Gastrocnemius medialis (tissue), 4 donors: ENCODE measurements around the gene PDC. TPM values are rescaled to one million over a fixed set of nuclear protein-coding genes. Genes with fewer than 3 reads are reported as not detected.

Experiments used
- ATAC-seq, 2 donors: fragments of 150-250 bp; one replicate each; pipeline ENCODE4 v1.9.1; 2016
- DNase-seq, 2 donors: peaks; one replicate each; pipeline ENCODE4 v3.0.0-alpha.2; 2019
- H3K27ac ChIP-seq, 4 donors: fragments of 200-600 bp; sonication (generic); 1 replicate in 1 of 4; 2 replicates in 3 of 4; pipeline ENCODE4 v1.5.1; 2016 to 2018; ENCODE audit warnings: mild to moderate bottlenecking in 2 of 4, moderate library complexity in 1 of 4
- H3K27me3 ChIP-seq, 3 donors: fragments of 200-600 bp; sonication (generic) in 2 of 3; 1 replicate in 1 of 3; 2 replicates in 2 of 3; pipeline versions ENCODE4 v1.5.1 to v1.6.0; 2016 to 2019; ENCODE audit warnings: mild to moderate bottlenecking in 1 of 3, moderate library complexity in 1 of 3
- H3K36me3 ChIP-seq, 2 donors: fragments of 200-600 bp; sonication (generic) in 1 of 2; one replicate each; pipeline ENCODE4 v1.5.1; 2017 to 2018
- H3K4me1 ChIP-seq, 2 donors: fragments of 200-600 bp; sonication (generic) in 1 of 2; one replicate each; pipeline ENCODE4 v1.5.1; 2016 to 2017; ENCODE audit warnings: mild to moderate bottlenecking in 2 of 2
- H3K4me3 ChIP-seq, 4 donors: fragments of 200-600 bp; sonication (generic) in 3 of 4; 1 replicate in 1 of 4; 2 replicates in 3 of 4; pipeline ENCODE4 v1.5.1; 2016 to 2019; ENCODE audit warnings: mild to moderate bottlenecking in 2 of 4
- H3K9me3 ChIP-seq, 3 donors: fragments of 200-600 bp; sonication (generic) in 2 of 3; 1 replicate in 1 of 3; 2 replicates in 2 of 3; pipeline ENCODE4 v1.5.1; 2016 to 2019
- POLR2A ChIP-seq, 2 donors: fragments of 450-650 bp; IDR thresholded peaks; one replicate each; pipeline ENCODE4 v1.6.1; 2017; ENCODE audit warnings: antibody characterized with exemption in 2 of 2, mild to moderate bottlenecking in 2 of 2, moderate library complexity in 2 of 2
- in situ Hi-C, 4 donors: fragments of 200-750 bp; cut with MboI; loops; one replicate each; pipeline versions ENCODE4 v1.15.0 to v1.8.0; 2017; ENCODE audit warnings: low sequenced_read_pairs in 4 of 4
- intact Hi-C: fragments of 100-400 bp; cut with DNase I; formaldehyde crosslinking; loops from one replicate; pipeline ENCODE4 v1.15.1; 2023; ENCODE audit warnings: low total_unique reads
- total RNA-seq, 4 donors: library from RNA; depleted of rRNA; stranded (reverse); fragments of >200 nt; gene quantifications; one replicate each; pipeline versions ENCODE4 v1.1.0 to v1.2.3, GENCODE V29; 2016
- TF ChIP-seq, protein P1 (sequence below), 5 experiments: fragments of 450-650 bp in 3 of 5; fragments of 200-600 bp in 2 of 5; sonication (generic) in 2 of 5; IDR thresholded peaks in 4 of 5; conservative IDR thresholded peaks in 1 of 5; 1 replicate in 4 of 5; 2 replicates in 1 of 5; pipeline ENCODE4 v1.5.1; 2016 to 2019; ENCODE audit warnings: antibody characterized with exemption in 5 of 5, mild to moderate bottlenecking in 3 of 5, moderate library complexity in 3 of 5

PDC gene
- total RNA-seq, 4 donors from 2014 or later: not detected

GRCh38 chr1:186486061-186486460 is 25.1 kb upstream of the PDC start:
- ATAC-seq: no peak
- no peak for TF ChIP-seq POLR2A (IDR thresholded peaks at IDR 0.05)
- TF ChIP-seq, protein P1, sequence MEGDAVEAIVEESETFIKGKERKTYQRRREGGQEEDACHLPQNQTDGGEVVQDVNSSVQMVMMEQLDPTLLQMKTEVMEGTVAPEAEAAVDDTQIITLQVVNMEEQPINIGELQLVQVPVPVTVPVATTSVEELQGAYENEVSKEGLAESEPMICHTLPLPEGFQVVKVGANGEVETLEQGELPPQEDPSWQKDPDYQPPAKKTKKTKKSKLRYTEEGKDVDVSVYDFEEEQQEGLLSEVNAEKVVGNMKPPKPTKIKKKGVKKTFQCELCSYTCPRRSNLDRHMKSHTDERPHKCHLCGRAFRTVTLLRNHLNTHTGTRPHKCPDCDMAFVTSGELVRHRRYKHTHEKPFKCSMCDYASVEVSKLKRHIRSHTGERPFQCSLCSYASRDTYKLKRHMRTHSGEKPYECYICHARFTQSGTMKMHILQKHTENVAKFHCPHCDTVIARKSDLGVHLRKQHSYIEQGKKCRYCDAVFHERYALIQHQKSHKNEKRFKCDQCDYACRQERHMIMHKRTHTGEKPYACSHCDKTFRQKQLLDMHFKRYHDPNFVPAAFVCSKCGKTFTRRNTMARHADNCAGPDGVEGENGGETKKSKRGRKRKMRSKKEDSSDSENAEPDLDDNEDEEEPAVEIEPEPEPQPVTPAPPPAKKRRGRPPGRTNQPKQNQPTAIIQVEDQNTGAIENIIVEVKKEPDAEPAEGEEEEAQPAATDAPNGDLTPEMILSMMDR (IDR thresholded peaks at IDR 0.05 in 4 of 5, conservative IDR thresholded peaks at IDR 0.05 in 1 of 5): no peak
- Histone ChIP-seq H3K9me3 (no peaks in the 10 kb centered on the region), H3K27ac (no peak overlapping the region), H3K36me3 (no peaks in the 10 kb centered on the region), H3K27me3 (no peaks in the 10 kb centered on the region), H3K4me1 (no peaks in the 10 kb centered on the region), H3K4me3 (no peak overlapping the region)
- in situ Hi-C loops: loop anchor here in 3 of 4 donors (10.0 to 25.0 kb wide), 2 partner anchors 499 to 501 kb away; no protein-coding TSS in a partner anchor
- intact Hi-C loops: no loop called here
- DNase-seq: no peak

GRCh38 chr1:186483561-186483960 is 22.6 kb upstream of the PDC start:
- DNase-seq (no peak), ATAC-seq (no peak)
- no peak overlapping the region for H3K4me3 ChIP-seq
- intact Hi-C loops (loop anchor here (5.0 kb wide), 1 partner anchor 504 kb away; no protein-coding TSS in a partner anchor), in situ Hi-C loops (loop anchor here in 3 of 4 donors (10.0 to 25.0 kb wide), 2 partner anchors 501 to 504 kb away; no protein-coding TSS in a partner anchor)
- H3K27me3 ChIP-seq: no peaks in the 10 kb centered on the region
- no peak for TF ChIP-seq POLR2A (IDR thresholded peaks at IDR 0.05)
- TF ChIP-seq, protein P1 (IDR thresholded peaks at IDR 0.05 in 4 of 5, conservative IDR thresholded peaks at IDR 0.05 in 1 of 5): no peak
- no peaks in the 10 kb centered on the region for H3K9me3 ChIP-seq
- no peak overlapping the region for H3K27ac ChIP-seq
- no peaks in the 10 kb centered on the region for H3K4me1 ChIP-seq
- H3K36me3 ChIP-seq: no peaks in the 10 kb centered on the region

GRCh38 chr1:186482661-186483255 is 21.8 kb upstream of the PDC start:
- Histone ChIP-seq H3K9me3 (no peaks in the 10 kb centered on the region), H3K4me3 (no peak overlapping the region), H3K36me3 (no peaks in the 10 kb centered on the region), H3K27ac (no peak overlapping the region), H3K4me1 (no peaks in the 10 kb centered on the region), H3K27me3 (no peaks in the 10 kb centered on the region)
- TF ChIP-seq, protein P1 (IDR thresholded peaks at IDR 0.05 in 4 of 5, conservative IDR thresholded peaks at IDR 0.05 in 1 of 5): peak in 4 of 5 experiments; percentile 46 to 64 (median 52)
- no peak for TF ChIP-seq POLR2A (IDR thresholded peaks at IDR 0.05)
- peak in 1 of 2 donors; percentile 33 for ATAC-seq
- intact Hi-C loops (loop anchor here (5.0 kb wide), 1 partner anchor 505 kb away; no protein-coding TSS in a partner anchor), in situ Hi-C loops (loop anchor here in 3 of 4 donors (10.0 to 25.0 kb wide), 2 partner anchors 502 to 505 kb away; no protein-coding TSS in a partner anchor)
- DNase-seq: no peak

GRCh38 chr1:186481303-186481888 is 20.5 kb upstream of the PDC start:
- Histone ChIP-seq H3K9me3 (no peaks in the 10 kb centered on the region), H3K27me3 (no peaks in the 10 kb centered on the region), H3K4me3 (no peak overlapping the region), H3K4me1 (no peaks in the 10 kb centered on the region), H3K27ac (no peak overlapping the region), H3K36me3 (no peaks in the 10 kb centered on the region)
- ATAC-seq (no peak), DNase-seq (no peak)
- in situ Hi-C loops: loop anchor here in 3 of 4 donors (10.0 to 25.0 kb wide), 2 partner anchors 503 to 506 kb away; no protein-coding TSS in a partner anchor
- TF ChIP-seq, protein P1 (IDR thresholded peaks at IDR 0.05 in 4 of 5, conservative IDR thresholded peaks at IDR 0.05 in 1 of 5): no peak
- no peak for TF ChIP-seq POLR2A (IDR thresholded peaks at IDR 0.05)
- intact Hi-C loops: loop anchor here (5.0 kb wide), 1 partner anchor 506 kb away; no protein-coding TSS in a partner anchor
